ENCODE results near the gene EEFSEC. TPM values are rescaled to one million over a fixed set of nuclear protein-coding genes. Genes with fewer than 3 reads are reported as not detected.

EEFSEC gene
- total and polyA plus RNA-seq, 4 donors, result 9.8 to 20.1 (median 11.6) TPM

- H3K4me1 ChIP-seq (ENCODE audit: control insufficient read depth in 5 of 5, insufficient read depth in 5 of 5, low read length in 5 of 5), result peaks cover 0 to 14% (median 10%) of the 10 kb centered on the region in 5 donors
- TF ChIP-seq, protein P1, sequence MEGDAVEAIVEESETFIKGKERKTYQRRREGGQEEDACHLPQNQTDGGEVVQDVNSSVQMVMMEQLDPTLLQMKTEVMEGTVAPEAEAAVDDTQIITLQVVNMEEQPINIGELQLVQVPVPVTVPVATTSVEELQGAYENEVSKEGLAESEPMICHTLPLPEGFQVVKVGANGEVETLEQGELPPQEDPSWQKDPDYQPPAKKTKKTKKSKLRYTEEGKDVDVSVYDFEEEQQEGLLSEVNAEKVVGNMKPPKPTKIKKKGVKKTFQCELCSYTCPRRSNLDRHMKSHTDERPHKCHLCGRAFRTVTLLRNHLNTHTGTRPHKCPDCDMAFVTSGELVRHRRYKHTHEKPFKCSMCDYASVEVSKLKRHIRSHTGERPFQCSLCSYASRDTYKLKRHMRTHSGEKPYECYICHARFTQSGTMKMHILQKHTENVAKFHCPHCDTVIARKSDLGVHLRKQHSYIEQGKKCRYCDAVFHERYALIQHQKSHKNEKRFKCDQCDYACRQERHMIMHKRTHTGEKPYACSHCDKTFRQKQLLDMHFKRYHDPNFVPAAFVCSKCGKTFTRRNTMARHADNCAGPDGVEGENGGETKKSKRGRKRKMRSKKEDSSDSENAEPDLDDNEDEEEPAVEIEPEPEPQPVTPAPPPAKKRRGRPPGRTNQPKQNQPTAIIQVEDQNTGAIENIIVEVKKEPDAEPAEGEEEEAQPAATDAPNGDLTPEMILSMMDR (IDR thresholded peaks at IDR 0.05; ENCODE audit: control extremely low read depth, extremely low read depth), result no peak
- no peak overlapping the region for H3K27ac ChIP-seq (ENCODE audit: low read depth in 1 of 2, low read length in 1 of 2)
- no peaks in the 10 kb centered on the region for H3K36me3 ChIP-seq (ENCODE audit: control insufficient read depth in 4 of 4, insufficient read depth in 4 of 4, low read length in 4 of 4)
- ATAC-seq (ENCODE audit: insufficient read depth, low FRiP score) (no peak), DNase-seq (peak; percentile 75 to 88 (median 79))
- no peaks in the 10 kb centered on the region for H3K9me3 ChIP-seq (ENCODE audit: control insufficient read depth in 4 of 4, insufficient read depth in 3 of 4, low read length in 3 of 4)
- 68 to 71% methylated on average over 9 of the region's 9 CpGs for WGBS, 2 donors
- no peak overlapping the region for H3K9ac ChIP-seq (ENCODE audit: insufficient read depth in 1 of 2, low read length in 2 of 2)
- no peak overlapping the region for H3K4me3 ChIP-seq
- H3K27me3 ChIP-seq (ENCODE audit: control insufficient read depth in 3 of 3, insufficient read depth in 3 of 3, low read length in 2 of 3), result no peaks in the 10 kb centered on the region
Observed at GRCh38 chr3:128395500-128396162, 242.3 kb downstream of the EEFSEC start.

DNA sequence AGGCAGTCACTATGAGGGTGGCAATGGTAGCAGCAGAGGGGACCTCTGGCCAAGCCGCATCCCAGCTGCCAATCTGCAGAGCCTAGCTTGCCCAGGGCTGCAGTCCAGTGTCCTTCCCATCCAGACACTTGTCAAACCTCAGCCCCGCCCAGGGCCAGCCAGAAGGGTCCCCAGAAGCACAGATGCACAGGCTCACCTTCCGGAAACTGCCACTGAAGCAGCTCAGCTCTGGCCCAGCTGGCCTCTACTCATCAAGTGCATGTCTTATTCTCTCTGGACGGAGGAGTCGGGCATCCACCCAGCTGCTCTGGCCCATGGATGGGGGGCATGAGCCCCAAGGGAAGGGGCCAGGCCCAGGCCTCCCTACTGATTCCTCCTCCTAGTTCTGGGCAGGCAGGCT, 244.2 kb downstream of the EEFSEC start:
- TF ChIP-seq, protein P1 (IDR thresholded peaks at IDR 0.05; ENCODE audit: control extremely low read depth, extremely low read depth), result no peak
- H3K27me3 ChIP-seq (ENCODE audit: control insufficient read depth in 3 of 3, insufficient read depth in 3 of 3, low read length in 2 of 3), result no peaks in the 10 kb centered on the region
- no peak overlapping the region for H3K4me3 ChIP-seq
- 95 to 97% methylated on average over 3 to 5 of the region's 5 CpGs for WGBS, 2 donors
- H3K36me3 ChIP-seq (ENCODE audit: control insufficient read depth in 4 of 4, insufficient read depth in 4 of 4, low read length in 4 of 4), result no peaks in the 10 kb centered on the region
- no peaks in the 10 kb centered on the region for H3K9me3 ChIP-seq (ENCODE audit: control insufficient read depth in 4 of 4, insufficient read depth in 3 of 4, low read length in 3 of 4)
- no peak overlapping the region for H3K27ac ChIP-seq (ENCODE audit: low read depth in 1 of 2, low read length in 1 of 2)
- ATAC-seq (ENCODE audit: insufficient read depth, low FRiP score) (no peak), DNase-seq (no peak)
- H3K4me1 ChIP-seq (ENCODE audit: control insufficient read depth in 5 of 5, insufficient read depth in 5 of 5, low read length in 5 of 5), result peaks cover under 1 to 14% (median 10%) of the 10 kb centered on the region in 5 donors
- H3K9ac ChIP-seq (ENCODE audit: insufficient read depth in 1 of 2, low read length in 2 of 2), result no peak overlapping the region

GRCh38 chr3:128398586-128398985, 245.3 kb downstream of the EEFSEC start:
- Histone ChIP-seq H3K9ac (ENCODE audit: insufficient read depth in 1 of 2, low read length in 2 of 2) (no peak overlapping the region), H3K27ac (ENCODE audit: low read depth in 1 of 2, low read length in 1 of 2) (no peak overlapping the region), H3K9me3 (ENCODE audit: control insufficient read depth in 4 of 4, insufficient read depth in 3 of 4, low read length in 3 of 4) (no peaks in the 10 kb centered on the region), H3K4me1 (ENCODE audit: control insufficient read depth in 5 of 5, insufficient read depth in 5 of 5, low read length in 5 of 5) (peaks cover 4 to 14% (median 10%) of the 10 kb centered on the region in 5 donors), H3K4me3 (no peak overlapping the region), H3K36me3 (ENCODE audit: control insufficient read depth in 4 of 4, insufficient read depth in 4 of 4, low read length in 4 of 4) (no peaks in the 10 kb centered on the region), H3K27me3 (ENCODE audit: control insufficient read depth in 3 of 3, insufficient read depth in 3 of 3, low read length in 2 of 3) (no peaks in the 10 kb centered on the region)
- 93 to 97% methylated on average over 7 to 8 of the region's 8 CpGs for whole genome bisulfite sequencing, 2 donors
- TF ChIP-seq, protein P1 (IDR thresholded peaks at IDR 0.05; ENCODE audit: control extremely low read depth, extremely low read depth), result no peak
- DNase-seq, result peak in 1 of 3 donors; percentile 32
- no peak for ATAC-seq (ENCODE audit: insufficient read depth, low FRiP score)

Data from lung (tissue), 12 donors.